ENCODE results near the gene CCM2.

The CCM2 gene

DNA sequence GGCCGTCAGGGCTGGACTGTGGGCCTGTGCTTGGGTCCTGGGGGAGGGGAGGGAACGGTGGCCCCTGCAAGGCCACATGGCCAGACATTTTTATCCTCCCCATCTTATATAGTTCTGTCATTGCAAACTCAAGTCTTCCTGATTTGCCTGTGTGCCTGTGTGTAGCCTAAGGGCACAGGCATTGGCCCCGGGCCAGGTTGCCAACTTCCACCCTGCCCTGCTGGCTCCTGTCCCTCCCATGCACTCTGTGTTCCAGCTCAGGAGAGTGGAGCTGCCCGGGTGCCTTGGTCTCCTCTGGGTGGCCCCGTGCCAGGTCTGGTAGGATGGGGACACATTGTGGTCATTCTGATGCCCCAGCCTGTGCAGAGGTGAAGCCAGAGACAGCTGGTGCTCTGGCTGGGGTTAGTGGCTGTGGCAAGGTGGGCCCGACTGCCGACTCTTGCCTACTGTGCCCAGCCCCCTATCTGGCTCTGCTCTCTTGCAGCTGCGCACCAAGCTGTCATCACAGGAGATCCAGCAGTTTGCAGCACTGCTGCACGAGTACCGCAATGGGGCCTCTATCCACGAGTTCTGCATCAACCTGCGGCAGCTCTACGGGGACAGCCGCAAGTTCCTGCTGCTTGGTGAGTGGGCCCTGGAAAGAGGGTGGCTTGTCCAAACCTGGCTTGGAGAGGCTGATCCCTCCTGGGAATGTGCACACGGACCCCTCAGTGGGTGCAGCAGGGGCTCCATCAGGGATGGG, 74.0 kb downstream of the CCM2 start:
- no peak for TF ChIP-seq POLR2AphosphoS5 (IDR thresholded peaks at IDR 0.05; ENCODE audit: low read depth, low read length)
- TF ChIP-seq REST (IDR thresholded peaks at IDR 0.05; ENCODE audit: insufficient read depth in 1 of 2, low read depth in 2 of 2, low read length in 2 of 2), result no peak
- TF ChIP-seq FOXP2 (optimal IDR thresholded peaks at IDR 0.05; ENCODE audit: borderline replicate concordance, extremely low read depth, extremely low read length, insufficient read depth), result no peak
- TF ChIP-seq TAF1 (IDR thresholded peaks at IDR 0.05; ENCODE audit: borderline replicate concordance, insufficient read depth, low read length), result no peak
- TF ChIP-seq SIN3A (IDR thresholded peaks at IDR 0.05; ENCODE audit: borderline replicate concordance, insufficient read depth, low read length), result no peak

- TF ChIP-seq TAF1 (IDR thresholded peaks at IDR 0.05; ENCODE audit: borderline replicate concordance, insufficient read depth, low read length), result no peak
- TF ChIP-seq SIN3A (IDR thresholded peaks at IDR 0.05; ENCODE audit: borderline replicate concordance, insufficient read depth, low read length), result no peak
- TF ChIP-seq POLR2AphosphoS5 (IDR thresholded peaks at IDR 0.05; ENCODE audit: low read depth, low read length), result no peak
- no peak for TF ChIP-seq REST (IDR thresholded peaks at IDR 0.05; ENCODE audit: insufficient read depth in 1 of 2, low read depth in 2 of 2, low read length in 2 of 2)
- TF ChIP-seq FOXP2 (optimal IDR thresholded peaks at IDR 0.05; ENCODE audit: borderline replicate concordance, extremely low read depth, extremely low read length, insufficient read depth), result no peak
Measured at GRCh38 chr7:45074528-45075354, 74.7 kb downstream of the CCM2 start.

- TF ChIP-seq TAF1 (IDR thresholded peaks at IDR 0.05; ENCODE audit: borderline replicate concordance, insufficient read depth, low read length) (no peak), SIN3A (IDR thresholded peaks at IDR 0.05; ENCODE audit: borderline replicate concordance, insufficient read depth, low read length) (no peak), FOXP2 (optimal IDR thresholded peaks at IDR 0.05; ENCODE audit: borderline replicate concordance, extremely low read depth, extremely low read length, insufficient read depth) (no peak), REST (IDR thresholded peaks at IDR 0.05; ENCODE audit: insufficient read depth in 1 of 2, low read depth in 2 of 2, low read length in 2 of 2) (no peak), POLR2AphosphoS5 (IDR thresholded peaks at IDR 0.05; ENCODE audit: low read depth, low read length) (no peak)
Measured at GRCh38 chr7:45075355-45075644, 75.3 kb downstream of the CCM2 start.

DNA sequence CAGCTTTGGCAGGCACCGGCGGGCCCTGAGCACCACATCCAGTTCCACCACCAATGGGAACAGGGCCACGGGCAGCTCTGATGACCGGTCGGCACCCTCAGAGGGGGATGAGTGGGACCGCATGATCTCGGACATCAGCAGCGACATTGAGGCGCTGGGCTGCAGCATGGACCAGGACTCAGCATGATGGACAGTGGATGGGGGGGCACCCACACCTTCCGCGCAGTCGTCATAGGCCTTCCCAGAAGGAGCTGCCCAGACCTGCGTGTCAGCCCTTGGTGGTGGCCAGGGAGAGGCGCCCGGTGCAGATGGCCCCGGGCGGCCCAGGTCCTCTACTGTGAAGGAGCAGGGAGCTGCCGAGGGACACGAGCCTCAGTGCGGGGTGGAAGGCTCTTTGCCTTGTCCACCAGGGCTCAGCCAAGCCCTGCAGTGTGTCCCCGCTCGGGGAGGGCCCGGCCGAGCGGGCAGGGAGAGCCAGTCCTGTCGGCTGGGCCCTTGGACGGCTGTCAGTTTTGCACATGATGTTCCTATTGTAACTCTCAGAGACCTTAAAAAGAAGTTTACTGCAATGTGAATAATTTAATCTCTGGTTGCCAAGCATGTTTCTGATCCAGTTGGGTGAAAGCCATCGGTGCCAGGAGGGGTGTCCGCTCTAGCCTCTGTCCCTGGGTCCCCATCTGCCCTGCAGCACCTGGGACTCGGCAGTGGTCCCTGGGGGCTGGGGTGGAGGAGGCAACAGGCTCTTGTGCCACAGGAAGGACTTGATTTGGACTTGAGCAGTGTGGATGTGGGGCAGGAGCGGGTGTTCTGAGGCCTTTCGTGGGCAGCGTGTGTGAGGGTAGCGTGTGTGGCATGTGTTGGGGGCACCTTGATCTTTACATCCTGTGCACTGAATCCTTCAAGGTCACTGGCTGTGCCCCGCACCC, 76.1 kb downstream of the CCM2 start:
- no peak for TF ChIP-seq REST (IDR thresholded peaks at IDR 0.05; ENCODE audit: insufficient read depth in 1 of 2, low read depth in 2 of 2, low read length in 2 of 2)
- no peak for TF ChIP-seq FOXP2 (optimal IDR thresholded peaks at IDR 0.05; ENCODE audit: borderline replicate concordance, extremely low read depth, extremely low read length, insufficient read depth)
- no peak for TF ChIP-seq POLR2AphosphoS5 (IDR thresholded peaks at IDR 0.05; ENCODE audit: low read depth, low read length)
- no peak for TF ChIP-seq SIN3A (IDR thresholded peaks at IDR 0.05; ENCODE audit: borderline replicate concordance, insufficient read depth, low read length)
- TF ChIP-seq TAF1 (IDR thresholded peaks at IDR 0.05; ENCODE audit: borderline replicate concordance, insufficient read depth, low read length), result no peak

Measured in PFSK-1 (cell line).